PC-3 (cell line): ENCODE data around the gene SCAP.

Experiments
- EZH2phosphoT487 ChIP-seq: fragments of 300-600 bp; sonication (generic); IDR thresholded peaks from 2 replicates; pipeline ENCODE4 v1.6.1; 2018; ENCODE audit warnings: mild to moderate bottlenecking, antibody characterized with exemption, low read length, borderline replicate concordance
- TF ChIP-seq, protein P1 (sequence below): fragments of 300-600 bp; sonication (generic); conservative IDR thresholded peaks from 2 replicates; pipeline ENCODE4 v1.5.1; 2017; ENCODE audit warnings: antibody characterized with exemption, low read depth, mild to moderate bottlenecking, low read length

DNA sequence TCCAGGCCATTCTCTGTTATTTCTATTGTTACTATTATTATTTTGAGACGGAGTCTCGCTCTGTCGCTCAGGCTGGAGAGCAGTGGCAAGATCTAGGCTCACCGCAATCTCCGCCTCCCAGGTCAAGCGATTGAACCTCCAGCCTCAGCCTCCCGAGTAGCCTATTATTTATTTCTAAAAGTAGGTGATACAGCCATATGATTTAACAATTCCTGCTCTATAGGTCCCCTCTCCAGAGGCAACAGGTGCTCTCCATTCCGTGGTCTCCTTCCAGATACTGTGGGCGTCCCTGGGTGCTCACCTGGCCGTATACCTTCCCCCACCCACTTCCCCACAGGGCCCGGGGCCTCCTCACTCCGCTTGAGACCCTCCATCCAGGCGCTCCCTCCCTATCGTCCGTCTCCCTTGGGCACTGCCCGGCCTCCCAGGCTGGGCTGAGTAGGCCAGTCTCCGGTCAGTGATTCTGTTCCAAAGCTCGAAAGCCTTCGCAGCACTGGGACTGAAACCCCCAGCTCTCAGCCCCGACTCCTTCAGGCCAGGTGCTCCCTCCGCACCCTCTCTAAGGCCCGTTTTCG lies 95.6 kb downstream of the SCAP start:
- TF ChIP-seq, protein P1, sequence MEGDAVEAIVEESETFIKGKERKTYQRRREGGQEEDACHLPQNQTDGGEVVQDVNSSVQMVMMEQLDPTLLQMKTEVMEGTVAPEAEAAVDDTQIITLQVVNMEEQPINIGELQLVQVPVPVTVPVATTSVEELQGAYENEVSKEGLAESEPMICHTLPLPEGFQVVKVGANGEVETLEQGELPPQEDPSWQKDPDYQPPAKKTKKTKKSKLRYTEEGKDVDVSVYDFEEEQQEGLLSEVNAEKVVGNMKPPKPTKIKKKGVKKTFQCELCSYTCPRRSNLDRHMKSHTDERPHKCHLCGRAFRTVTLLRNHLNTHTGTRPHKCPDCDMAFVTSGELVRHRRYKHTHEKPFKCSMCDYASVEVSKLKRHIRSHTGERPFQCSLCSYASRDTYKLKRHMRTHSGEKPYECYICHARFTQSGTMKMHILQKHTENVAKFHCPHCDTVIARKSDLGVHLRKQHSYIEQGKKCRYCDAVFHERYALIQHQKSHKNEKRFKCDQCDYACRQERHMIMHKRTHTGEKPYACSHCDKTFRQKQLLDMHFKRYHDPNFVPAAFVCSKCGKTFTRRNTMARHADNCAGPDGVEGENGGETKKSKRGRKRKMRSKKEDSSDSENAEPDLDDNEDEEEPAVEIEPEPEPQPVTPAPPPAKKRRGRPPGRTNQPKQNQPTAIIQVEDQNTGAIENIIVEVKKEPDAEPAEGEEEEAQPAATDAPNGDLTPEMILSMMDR: no peak
- TF ChIP-seq EZH2phosphoT487: no peak
